IMR-90 (cell line): Measurements from ENCODE around the gene CROCC2. TPM values are rescaled to one million over a fixed set of nuclear protein-coding genes. Genes with fewer than 3 reads are reported as not detected.

ENCODE experiments used
- ATAC-seq: fragments of 200-7000 bp; cut with Tn5 transposase; 2 replicates; pipeline ENCODE4 v1.9.1; 2020; ENCODE audit warnings: low read depth, mild to moderate bottlenecking, moderate library complexity
- BruUV-seq: library from RNA; stranded (reverse); fragments of 400-500 nt; replicated peaks from 2 replicates; lab custom pipeline; 2021; lab: Mats Ljungman, UMichigan
- CTCF ChIA-PET: fragments of 300-600 bp; formaldehyde crosslinking; extraction: SDS; loops from one replicate; lab custom pipeline; 2021; ENCODE audit warnings: antibody characterized with exemption; lab: Yijun Ruan, JAX
- POLR2A ChIA-PET: fragments of 300-600 bp; sonication (Branson Sonifier 250); formaldehyde crosslinking; loops from one replicate; lab custom pipeline; 2022; ENCODE audit warnings: antibody characterized with exemption; ENCODE audit not compliant: unreplicated experiment; lab: Charles Lee
- DNase-seq: peaks from one replicate; pipeline ENCODE4 v3.0.0; 2013
- H2AFZ ChIP-seq: replicated peaks from 2 replicates; pipeline ENCODE3; 2013; ENCODE audit warnings: low read length, mild to moderate bottlenecking; ENCODE audit not compliant: poor library complexity
- H2AK5ac ChIP-seq: 2 replicates; pipeline ENCODE4 v1.6.1; 2013; ENCODE audit warnings: low read depth, low read length, inconsistent platforms
- H2AK9ac ChIP-seq: replicated peaks from 2 replicates; pipeline ENCODE3; 2013; ENCODE audit warnings: mild to moderate bottlenecking, low read depth, low read length, moderate library complexity; ENCODE audit not compliant: poor library complexity
- H2BK120ac ChIP-seq: 2 replicates; pipeline ENCODE4 v1.6.1; 2013; ENCODE audit warnings: low read depth, low read length, inconsistent platforms
- H2BK15ac ChIP-seq: 3 replicates; pipeline ENCODE4 v1.6.1; 2013; ENCODE audit warnings: low read depth, low read length, inconsistent platforms
- H2BK20ac ChIP-seq: 2 replicates; pipeline ENCODE4 v1.6.1; 2013; ENCODE audit warnings: low read depth, mild to moderate bottlenecking, inconsistent platforms, low read length, moderate library complexity
- H2BK5ac ChIP-seq: 2 replicates; pipeline ENCODE4 v1.6.1; 2013; ENCODE audit warnings: mild to moderate bottlenecking, low read depth, low read length, inconsistent platforms; ENCODE audit not compliant: poor library complexity, severe bottlenecking
- H3K14ac ChIP-seq: replicated peaks from 2 replicates; pipeline ENCODE4 v1.6.1; 2013; ENCODE audit warnings: low read depth, low read length, inconsistent platforms
- H3K18ac ChIP-seq: 2 replicates; pipeline ENCODE4 v1.6.1; 2013; ENCODE audit warnings: low read depth, low read length, control low read depth
- H3K23ac ChIP-seq: 2 replicates; pipeline ENCODE4 v1.6.1; 2013; ENCODE audit warnings: low read depth, low read length, inconsistent platforms
- H3K27ac ChIP-seq: 2 replicates; pipeline ENCODE4 v1.5.1; 2013; ENCODE audit warnings: mild to moderate bottlenecking, control low read depth, low read length; ENCODE audit not compliant: insufficient read depth
- H3K27me3 ChIP-seq: 2 replicates; pipeline ENCODE4 v1.6.1; 2013; ENCODE audit warnings: low read length; ENCODE audit not compliant: control insufficient read depth, insufficient read depth
- H3K36me3 ChIP-seq: 2 replicates; pipeline ENCODE4 v1.6.1; 2013; ENCODE audit warnings: low read length, mixed read lengths; ENCODE audit not compliant: control insufficient read depth, insufficient read depth
- H3K4ac ChIP-seq: 2 replicates; pipeline ENCODE4 v1.6.1; 2013; ENCODE audit warnings: low read depth, low read length, inconsistent platforms
- H3K4me1 ChIP-seq: 2 replicates; pipeline ENCODE4 v1.6.1; 2013; ENCODE audit warnings: low read length, mixed read lengths; ENCODE audit not compliant: control insufficient read depth, insufficient read depth
- H3K4me2 ChIP-seq: 2 replicates; pipeline ENCODE4 v1.6.1; 2013; ENCODE audit warnings: low read depth, mild to moderate bottlenecking, control low read depth, low read length, moderate library complexity
- H3K4me3 ChIP-seq: 2 replicates; pipeline ENCODE4 v1.5.1; 2013; ENCODE audit warnings: low read depth, mild to moderate bottlenecking, control low read depth, low read length, moderate library complexity; ENCODE audit not compliant: insufficient read depth
- H3K56ac ChIP-seq: 2 replicates; pipeline ENCODE4 v1.6.1; 2013; ENCODE audit warnings: low read length, inconsistent platforms; ENCODE audit not compliant: insufficient read depth; ENCODE audit errors: extremely low read depth
- H3K79me1 ChIP-seq, 2 experiments: 2 replicates each; pipeline ENCODE4 v1.6.1; 2013; ENCODE audit warnings: low read length in 2 of 2, inconsistent platforms in 1 of 2, low read depth in 1 of 2
- H3K9ac ChIP-seq: 2 replicates; pipeline ENCODE4 v1.6.1; 2013; ENCODE audit warnings: low read depth, low read length, control low read depth
- H3K9me1 ChIP-seq: 2 replicates; pipeline ENCODE4 v1.6.1; 2013; ENCODE audit warnings: low read length, inconsistent platforms; ENCODE audit not compliant: insufficient read depth
- H3K9me3 ChIP-seq: 2 replicates; pipeline ENCODE4 v1.6.1; 2013; ENCODE audit warnings: low read length; ENCODE audit not compliant: control insufficient read depth, insufficient read depth
- H4K20me1 ChIP-seq: 2 replicates; pipeline ENCODE4 v1.6.1; 2013; ENCODE audit warnings: low read length, inconsistent platforms; ENCODE audit not compliant: insufficient read depth
- H4K5ac ChIP-seq: 2 replicates; pipeline ENCODE4 v1.6.1; 2013; ENCODE audit warnings: mild to moderate bottlenecking, low read depth, low read length, control low read depth
- H4K8ac ChIP-seq, 2 experiments: 2 replicates each; pipeline ENCODE4 v1.6.1; 2013; ENCODE audit warnings: low read depth in 2 of 2, low read length in 2 of 2, control low read depth in 1 of 2, inconsistent platforms in 1 of 2
- H4K91ac ChIP-seq: 2 replicates; pipeline ENCODE4 v1.6.1; 2013; ENCODE audit warnings: low read depth, low read length, inconsistent platforms; ENCODE audit not compliant: insufficient read depth
- BHLHE40 ChIP-seq: fragments of 150-350 bp; IDR thresholded peaks from 2 replicates; pipeline ENCODE4 v1.6.1; 2016; ENCODE audit warnings: mild to moderate bottlenecking, low read depth, low read length
- CEBPB ChIP-seq: IDR thresholded peaks from 2 replicates; pipeline ENCODE4 v1.6.1; 2012; ENCODE audit warnings: low read depth, low read length, improper control_type of control experiment
- CHD1 ChIP-seq: IDR thresholded peaks from 2 replicates; pipeline ENCODE4 v1.6.1; 2012; ENCODE audit warnings: low read depth, low read length, improper control_type of control experiment
- CTCF ChIP-seq: conservative IDR thresholded peaks from 2 replicates; pipeline ENCODE4 v1.5.1; 2012; ENCODE audit warnings: mild to moderate bottlenecking, low read depth, low read length, improper control_type of control experiment
- ELK1 ChIP-seq: fragments of 150-350 bp; IDR thresholded peaks from 2 replicates; pipeline ENCODE4 v1.6.1; 2016; ENCODE audit warnings: low read depth, mild to moderate bottlenecking, low read length, moderate library complexity, borderline replicate concordance
- FOS ChIP-seq: fragments of 150-350 bp; IDR thresholded peaks from 2 replicates; pipeline ENCODE4 v1.6.1; 2016; ENCODE audit warnings: low read depth, low read length
- MAFK ChIP-seq: IDR thresholded peaks from 2 replicates; pipeline ENCODE4 v1.6.1; 2012; ENCODE audit warnings: low read depth, low read length, improper control_type of control experiment
- MAZ ChIP-seq: IDR thresholded peaks from 2 replicates; pipeline ENCODE4 v1.6.1; 2012; ENCODE audit warnings: low read depth, mild to moderate bottlenecking, low read length, improper control_type of control experiment, moderate library complexity, borderline replicate concordance
- MXI1 ChIP-seq: IDR thresholded peaks from 2 replicates; pipeline ENCODE4 v1.6.1; 2012; ENCODE audit warnings: low read depth, mild to moderate bottlenecking, low read length, moderate library complexity, borderline replicate concordance
- NFE2L2 ChIP-seq: fragments of 150-350 bp; IDR thresholded peaks from 2 replicates; pipeline ENCODE4 v1.6.1; 2016; ENCODE audit warnings: low read depth, mild to moderate bottlenecking, low read length
- RAD21 ChIP-seq: IDR thresholded peaks from 2 replicates; pipeline ENCODE4 v1.6.1; 2012; ENCODE audit warnings: low read length, improper control_type of control experiment
- RCOR1 ChIP-seq: IDR thresholded peaks from 2 replicates; pipeline ENCODE4 v1.6.1; 2012; ENCODE audit warnings: mild to moderate bottlenecking, low read length, improper control_type of control experiment; ENCODE audit not compliant: insufficient replicate concordance
- RFX5 ChIP-seq: IDR thresholded peaks from 2 replicates; pipeline ENCODE4 v1.8.0; 2012; ENCODE audit warnings: low read depth, mild to moderate bottlenecking, low read length, moderate library complexity
- SMC3 ChIP-seq: fragments of 150-350 bp; IDR thresholded peaks from 2 replicates; pipeline ENCODE4 v1.6.1; 2016; ENCODE audit warnings: low read depth, mild to moderate bottlenecking, antibody characterized with exemption, low read length, moderate library complexity
- USF2 ChIP-seq: fragments of 150-350 bp; IDR thresholded peaks from 2 replicates; pipeline ENCODE4 v1.6.1; 2017; ENCODE audit warnings: mild to moderate bottlenecking, antibody characterized with exemption, low read length, low read depth
- WGBS, 2 experiments: methylation state at CpG; one replicate each; pipeline versions ENCODE4 v1.1.5 to v1.1.7; 2013; ENCODE audit warnings: missing lambda C conversion rate in 2 of 2; ENCODE audit not compliant: insufficient read length in 1 of 2; ENCODE audit errors: extremely low coverage in 2 of 2; 5-methylcytosine and 5-hydroxymethylcytosine counted together
- dilution Hi-C: fragments of 300-500 bp; cut with HindIII; formaldehyde crosslinking; loops from one replicate; pipeline ENCODE4 v1.14.3; 2018; ENCODE audit warnings: low sequenced_read_pairs; ENCODE audit not compliant: unreplicated experiment
- in situ Hi-C: fragments of 300-500 bp; cut with MboI; formaldehyde crosslinking; loops from 3 replicates; pipeline ENCODE4 v1.14.3; 2019; ENCODE audit warnings: low sequenced_read_pairs, inconsistent platforms, mixed read lengths
- intact Hi-C: fragments of 100-400 bp; cut with micrococcal nuclease; formaldehyde crosslinking; loops from 2 replicates; pipeline ENCODE4 v1.10.0; 2022
- polyA plus RNA-seq, 3 experiments: library from polyadenylated mRNA; depleted of rRNA; stranded (reverse); fragments of >200 nt; gene quantifications; 2 replicates each; pipeline ENCODE4 v1.2.3, GENCODE V29; 2012; ENCODE audit warnings: low replicate concordance in 1 of 3
- total RNA-seq: library from RNA; depleted of rRNA; stranded (reverse); fragments of >200 nt; gene quantifications from 2 replicates; pipeline ENCODE4 v1.2.3, GENCODE V29; 2012

CROCC2 gene
- total and polyA plus RNA-seq, 2 of the 4 experiments (the other 2 are of a cell fraction): not detected

DNA sequence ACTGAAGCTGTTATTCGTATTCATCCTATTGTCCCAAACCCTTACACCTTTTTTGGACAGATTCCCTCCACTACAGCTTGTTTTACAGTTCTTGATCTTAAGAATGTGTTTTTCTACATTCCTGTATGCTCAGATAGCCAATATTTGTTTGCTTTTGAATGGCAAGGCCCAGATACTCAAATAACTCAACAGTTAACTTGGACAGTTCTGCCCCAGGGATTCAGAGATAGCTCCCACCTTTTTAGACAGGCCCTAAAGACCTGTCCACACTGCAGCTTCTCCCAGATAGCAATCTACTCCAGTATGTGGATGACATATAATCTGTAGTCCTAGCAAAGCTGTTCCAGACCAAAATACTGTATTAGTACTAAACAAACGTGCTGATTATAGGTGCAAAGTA is 44.6 kb upstream of the CROCC2 start:
- Histone ChIP-seq H3K27me3 (peaks cover 54% of the 10 kb centered on the region), H3K4me3 (no peak overlapping the region), H2AK5ac (no peak overlapping the region), H4K5ac (no peak overlapping the region), H4K8ac (no peak overlapping the region), H2AK9ac (no peak overlapping the region), H3K27ac (no peak overlapping the region), H3K36me3 (no peaks in the 10 kb centered on the region), H3K9ac (no peak overlapping the region), H3K14ac (no peak overlapping the region), H3K4me1 (no peaks in the 10 kb centered on the region), H4K20me1 (no peaks in the 10 kb centered on the region), H3K4ac (no peak overlapping the region), H3K18ac (no peak overlapping the region), H4K91ac (no peak overlapping the region), H3K23ac (no peak overlapping the region), H2AFZ (no peak overlapping the region), H3K56ac (no peak overlapping the region), H2BK20ac (no peak overlapping the region), H3K79me1 (no peaks in the 10 kb centered on the region), H2BK120ac (no peak overlapping the region), H2BK15ac (no peak overlapping the region), H3K9me1 (no peaks in the 10 kb centered on the region), H3K4me2 (no peak overlapping the region), H3K9me3 (no peaks in the 10 kb centered on the region), H2BK5ac (no peak overlapping the region)
- in situ Hi-C loops: loop anchor here (25.0 kb wide), 1 partner anchor 801 kb away; no protein-coding TSS in a partner anchor
- ATAC-seq (no peak), DNase-seq (no peak)
- intact Hi-C loops: no loop called here
- TF ChIP-seq MAFK (no peak), RAD21 (no peak), ELK1 (no peak), BHLHE40 (no peak), MAZ (no peak), CHD1 (no peak), RCOR1 (no peak), NFE2L2 (no peak), RFX5 (no peak), MXI1 (no peak), USF2 (no peak), FOS (no peak), CEBPB (no peak), CTCF (no peak), SMC3 (no peak)
- CTCF ChIA-PET: interaction anchor here (1.3 kb wide), 1 partner anchor 10 kb away, joined by 6 read pairs; no protein-coding TSS in a partner anchor
- WGBS, 2 experiments: no CpG with 5 or more reads among the region's 2 CpGs
- dilution Hi-C loops: no loop called here
- BruUV-seq: no TSS peak
- POLR2A ChIA-PET: no interaction called here
